H9 (cell line): Measurements from ENCODE around the gene CSMD2. TPM values are rescaled to one million over a fixed set of nuclear protein-coding genes. Genes with fewer than 3 reads are reported as not detected.
A peak's percentile ranks its signal among the peaks of the same experiment; 100 is the strongest.

Experiments
- DNase-seq: peaks from one replicate; pipeline ENCODE4 v3.0.0-alpha.2; 2017
- H2AFZ ChIP-seq: one replicate; pipeline ENCODE4 v1.6.1; 2013; ENCODE audit warnings: mild to moderate bottlenecking, low read length, control low read depth, moderate library complexity
- H2AK5ac ChIP-seq: 2 replicates; pipeline ENCODE4 v1.6.1; 2013; ENCODE audit warnings: low read length, control low read depth, mixed read lengths; ENCODE audit not compliant: insufficient read length
- H2BK120ac ChIP-seq: one replicate; pipeline ENCODE4 v1.6.1; 2013; ENCODE audit warnings: low read depth, mild to moderate bottlenecking, low read length, control low read depth, inconsistent platforms; ENCODE audit not compliant: poor library complexity, severe bottlenecking
- H2BK12ac ChIP-seq: 2 replicates; pipeline ENCODE4 v1.6.1; 2013; ENCODE audit warnings: low read length, control low read depth, mixed read lengths, low read depth; ENCODE audit not compliant: insufficient read length
- H2BK15ac ChIP-seq: 2 replicates; pipeline ENCODE4 v1.6.1; 2013; ENCODE audit warnings: low read depth, low read length, control low read depth
- H2BK20ac ChIP-seq: one replicate; pipeline ENCODE4 v1.6.1; 2013; ENCODE audit warnings: low read depth, mild to moderate bottlenecking, low read length, control low read depth, inconsistent platforms; ENCODE audit not compliant: poor library complexity, severe bottlenecking
- H2BK5ac ChIP-seq: 2 replicates; pipeline ENCODE4 v1.6.1; 2013; ENCODE audit warnings: low read length, control low read depth, mixed read lengths; ENCODE audit not compliant: insufficient read length
- H3K14ac ChIP-seq: 2 replicates; pipeline ENCODE4 v1.6.1; 2013; ENCODE audit warnings: low read length, control low read depth; ENCODE audit not compliant: insufficient read depth
- H3K18ac ChIP-seq: 2 replicates; pipeline ENCODE4 v1.6.1; 2013; ENCODE audit warnings: low read depth, mild to moderate bottlenecking, mixed read lengths, low read length, control low read depth; ENCODE audit not compliant: insufficient read length
- H3K23ac ChIP-seq: 2 replicates; pipeline ENCODE4 v1.6.1; 2013; ENCODE audit warnings: low read length, control low read depth, mixed read lengths, low read depth; ENCODE audit not compliant: insufficient read length
- H3K23me2 ChIP-seq: 2 replicates; pipeline ENCODE4 v1.6.1; 2013; ENCODE audit warnings: low read depth, mild to moderate bottlenecking, mixed read lengths, low read length, control low read depth; ENCODE audit not compliant: insufficient read length, poor library complexity, severe bottlenecking
- H3K27ac ChIP-seq: 2 replicates; pipeline ENCODE4 v1.5.1; 2013; ENCODE audit warnings: low read length, control low read depth, mixed read lengths, low read depth; ENCODE audit not compliant: insufficient read length
- H3K27me3 ChIP-seq: 2 replicates; pipeline ENCODE4 v1.6.1; 2013; ENCODE audit warnings: low read length, control low read depth, inconsistent platforms; ENCODE audit not compliant: insufficient read depth
- H3K4ac ChIP-seq: 2 replicates; pipeline ENCODE4 v1.6.1; 2013; ENCODE audit warnings: low read depth, mild to moderate bottlenecking, control low read depth, inconsistent platforms, low read length, moderate library complexity
- H3K4me1 ChIP-seq: 2 replicates; pipeline ENCODE4 v1.6.1; 2013; ENCODE audit warnings: low read length, control low read depth, inconsistent platforms; ENCODE audit not compliant: insufficient read depth
- H3K4me2 ChIP-seq: 2 replicates; pipeline ENCODE4 v1.6.1; 2013; ENCODE audit warnings: low read length, control low read depth, mixed read lengths; ENCODE audit not compliant: insufficient read length, insufficient read depth
- H3K56ac ChIP-seq: 2 replicates; pipeline ENCODE4 v1.6.1; 2013; ENCODE audit warnings: low read depth, mild to moderate bottlenecking, mixed read lengths, low read length, control low read depth; ENCODE audit not compliant: insufficient read length
- H3K79me1 ChIP-seq: 2 replicates; pipeline ENCODE4 v1.6.1; 2013; ENCODE audit warnings: low read depth, mild to moderate bottlenecking, moderate library complexity, low read length, control low read depth, inconsistent platforms; ENCODE audit not compliant: insufficient read depth, poor library complexity, severe bottlenecking
- H3K79me2 ChIP-seq: 2 replicates; pipeline ENCODE4 v1.6.1; 2013; ENCODE audit warnings: low read length, control low read depth, inconsistent platforms; ENCODE audit not compliant: insufficient read depth
- H3K9ac ChIP-seq: 2 replicates; pipeline ENCODE4 v1.6.1; 2013; ENCODE audit warnings: low read length, control low read depth, mixed read lengths; ENCODE audit not compliant: insufficient read length; ENCODE audit errors: extremely low read depth
- H3K9me3 ChIP-seq: one replicate; pipeline ENCODE4 v1.6.1; 2013; ENCODE audit warnings: low read depth, low read length, inconsistent platforms; ENCODE audit not compliant: control insufficient read depth
- H3T11ph ChIP-seq: one replicate; pipeline ENCODE4 v1.6.1; 2013; ENCODE audit warnings: mild to moderate bottlenecking, low read length, control low read depth, inconsistent platforms
- H4K20me1 ChIP-seq: one replicate; pipeline ENCODE4 v1.6.1; 2013; ENCODE audit not compliant: control insufficient read depth, insufficient read length, insufficient read depth
- H4K5ac ChIP-seq: 2 replicates; pipeline ENCODE4 v1.6.1; 2013; ENCODE audit warnings: low read depth, mild to moderate bottlenecking, mixed read lengths, low read length, control low read depth; ENCODE audit not compliant: insufficient read length
- H4K8ac ChIP-seq: replicated peaks from 2 replicates; pipeline ENCODE4 v1.6.1; 2013; ENCODE audit warnings: low read length, control low read depth, mixed read lengths, low read depth; ENCODE audit not compliant: insufficient read length
- H4K91ac ChIP-seq: 2 replicates; pipeline ENCODE4 v1.6.1; 2013; ENCODE audit warnings: low read depth, mild to moderate bottlenecking, moderate library complexity, mixed read lengths, low read length, control low read depth; ENCODE audit not compliant: insufficient read length
- H3K27ac Mint-ChIP-seq, 3 experiments: 2 replicates in 2 of 3; 3 replicates in 1 of 3; pipeline ENCODE4 v1.8.0; 2020 to 2021; ENCODE audit warnings: mixed read lengths in 3 of 3, mild to moderate bottlenecking in 1 of 3, moderate library complexity in 1 of 3
- H3K27me3 Mint-ChIP-seq: 2 replicates; pipeline ENCODE4 v1.8.0; 2021; ENCODE audit warnings: low read depth, mild to moderate bottlenecking, moderate library complexity, mixed read lengths
- H3K36me3 Mint-ChIP-seq, 3 experiments: 2 replicates in 2 of 3; 3 replicates in 1 of 3; pipeline ENCODE4 v1.8.0; 2020 to 2021; ENCODE audit warnings: low read depth in 3 of 3, mixed read lengths in 3 of 3; ENCODE audit not compliant: insufficient read depth in 1 of 3
- H3K4me1 Mint-ChIP-seq, 2 experiments: 2 replicates each; pipeline ENCODE4 v1.8.0; 2020; ENCODE audit warnings: mixed read lengths in 2 of 2
- H3K4me3 Mint-ChIP-seq, 2 experiments: 2 replicates in 1 of 2; 3 replicates in 1 of 2; pipeline ENCODE4 v1.8.0; 2020 to 2021; ENCODE audit warnings: mild to moderate bottlenecking in 2 of 2, mixed read lengths in 2 of 2, moderate library complexity in 1 of 2
- H3K9me3 Mint-ChIP-seq, 2 experiments: 2 replicates in 1 of 2; 3 replicates in 1 of 2; pipeline ENCODE4 v1.8.0; 2020; ENCODE audit warnings: mild to moderate bottlenecking in 2 of 2, mixed read lengths in 2 of 2, moderate library complexity in 1 of 2
- CTCF ChIP-seq: fragments of 200-600 bp; sonication (generic); conservative IDR thresholded peaks from 3 replicates; pipeline ENCODE4 v1.8.0; 2021; ENCODE audit warnings: antibody characterized with exemption, mild to moderate bottlenecking
- WGBS: extraction: QIAGEN DNeasy Blood & Tissue Kit; methylation state at CpG from one replicate; pipeline ENCODE4 v1.1.7; 2013; ENCODE audit warnings: missing lambda C conversion rate, low lambda C conversion rate, mixed read lengths; ENCODE audit not compliant: insufficient read length; ENCODE audit errors: extremely low coverage; 5-methylcytosine and 5-hydroxymethylcytosine counted together
- total RNA-seq: library from RNA; stranded (reverse); gene quantifications from 2 replicates; pipeline ENCODE4 v1.2.1, GENCODE V29; 2021

CSMD2 gene
- total RNA-seq, 1 experiment from 2014 or later, result 6.4 TPM

GRCh38 chr1:33944846-33945245 is 220.2 kb downstream of the CSMD2 start:
- no CpG with 5 or more reads among the region's 1 CpG for WGBS
- Histone ChIP-seq H3K27ac (no peak overlapping the region), H3K79me1 (no peaks in the 10 kb centered on the region), H2BK15ac (no peak overlapping the region), H3K56ac (no peak overlapping the region), H2BK20ac (no peak overlapping the region), H4K5ac (no peak overlapping the region), H4K8ac (no peak overlapping the region), H2BK120ac (no peak overlapping the region), H4K20me1 (no peaks in the 10 kb centered on the region), H3K4me1 (no peaks in the 10 kb centered on the region), H3K79me2 (no peaks in the 10 kb centered on the region), H3K27me3 (no peaks in the 10 kb centered on the region), H3K18ac (no peak overlapping the region), H3K4me2 (no peak overlapping the region), H3K9me3 (no peaks in the 10 kb centered on the region), H2BK5ac (no peak overlapping the region), H2AFZ (no peak overlapping the region), H4K91ac (no peak overlapping the region), H3K23me2 (no peaks in the 10 kb centered on the region), H2BK12ac (no peak overlapping the region), H3K4ac (no peak overlapping the region), H3K23ac (no peak overlapping the region), H2AK5ac (no peak overlapping the region), H3K14ac (no peak overlapping the region), H3T11ph (no peak overlapping the region), H3K9ac (no peak overlapping the region)
- DNase-seq, result no peak
- Mint-ChIP-seq H3K4me1 (no peaks in the 10 kb centered on the region), H3K36me3 (no peaks in the 10 kb centered on the region; a peak in 1 of 7 replicates), H3K27me3 (no peaks in the 10 kb centered on the region), H3K27ac (peak overlapping the region in 1 of 3 experiments; percentile 33; a peak in 2 of 7 replicates), H3K4me3 (no peak overlapping the region), H3K9me3 (no peaks in the 10 kb centered on the region)
- no peak for TF ChIP-seq CTCF
